Peyer's patch (tissue), 4 donors: ENCODE results near the gene TMEM204.

Source experiments
- POLR2A ChIP-seq, 2 donors: fragments of 450-650 bp; IDR thresholded peaks; one replicate each; pipeline ENCODE4 v1.5.1; 2017; ENCODE audit warnings: antibody characterized with exemption in 2 of 2, mild to moderate bottlenecking in 2 of 2, moderate library complexity in 2 of 2
- TF ChIP-seq, protein P1 (sequence below), 6 experiments: fragments of 450-650 bp in 4 of 6; fragments of 200-600 bp in 2 of 6; sonication (generic) in 1 of 6; IDR thresholded peaks; one replicate each; pipeline ENCODE4 v1.5.1; 2017 to 2019; ENCODE audit warnings: antibody characterized with exemption in 6 of 6, mild to moderate bottlenecking in 3 of 6, moderate library complexity in 1 of 6

DNA sequence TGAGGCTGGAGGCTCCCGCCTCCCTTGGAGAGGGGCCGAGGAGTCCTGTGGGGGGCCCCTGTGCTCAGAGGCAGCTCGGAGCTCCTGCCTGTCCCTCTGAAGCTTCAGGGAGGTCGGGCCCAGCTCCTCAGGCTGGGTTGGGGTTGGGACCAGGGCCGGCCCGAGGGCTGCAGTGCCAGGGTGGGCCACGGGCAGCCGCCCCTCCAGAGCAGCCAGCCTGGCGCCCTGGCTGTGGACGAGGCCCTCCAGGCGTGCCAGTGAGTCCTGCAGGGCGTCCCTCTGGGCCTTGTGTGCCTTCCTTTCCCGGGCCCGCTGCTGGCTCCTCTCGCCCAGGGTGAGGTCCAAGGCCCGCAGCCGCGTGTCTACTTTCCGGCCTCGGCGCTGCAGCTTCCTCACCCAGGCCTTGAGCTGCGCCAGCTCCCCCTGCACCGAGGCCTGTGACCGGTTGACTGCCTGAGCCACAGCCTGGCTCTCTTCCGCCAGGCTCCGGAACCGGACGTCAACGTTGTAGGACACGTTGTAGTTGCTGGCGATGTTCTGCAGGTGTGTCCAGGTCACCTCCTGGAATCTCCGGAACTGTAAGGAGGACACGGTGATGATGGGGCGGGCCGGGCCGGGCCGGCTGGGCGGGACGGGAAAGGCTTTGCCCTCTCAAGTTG, 45.9 kb upstream of the TMEM204 start:
- TF ChIP-seq, protein P1, sequence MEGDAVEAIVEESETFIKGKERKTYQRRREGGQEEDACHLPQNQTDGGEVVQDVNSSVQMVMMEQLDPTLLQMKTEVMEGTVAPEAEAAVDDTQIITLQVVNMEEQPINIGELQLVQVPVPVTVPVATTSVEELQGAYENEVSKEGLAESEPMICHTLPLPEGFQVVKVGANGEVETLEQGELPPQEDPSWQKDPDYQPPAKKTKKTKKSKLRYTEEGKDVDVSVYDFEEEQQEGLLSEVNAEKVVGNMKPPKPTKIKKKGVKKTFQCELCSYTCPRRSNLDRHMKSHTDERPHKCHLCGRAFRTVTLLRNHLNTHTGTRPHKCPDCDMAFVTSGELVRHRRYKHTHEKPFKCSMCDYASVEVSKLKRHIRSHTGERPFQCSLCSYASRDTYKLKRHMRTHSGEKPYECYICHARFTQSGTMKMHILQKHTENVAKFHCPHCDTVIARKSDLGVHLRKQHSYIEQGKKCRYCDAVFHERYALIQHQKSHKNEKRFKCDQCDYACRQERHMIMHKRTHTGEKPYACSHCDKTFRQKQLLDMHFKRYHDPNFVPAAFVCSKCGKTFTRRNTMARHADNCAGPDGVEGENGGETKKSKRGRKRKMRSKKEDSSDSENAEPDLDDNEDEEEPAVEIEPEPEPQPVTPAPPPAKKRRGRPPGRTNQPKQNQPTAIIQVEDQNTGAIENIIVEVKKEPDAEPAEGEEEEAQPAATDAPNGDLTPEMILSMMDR (IDR thresholded peaks at IDR 0.05): no peak
- no peak for TF ChIP-seq POLR2A (IDR thresholded peaks at IDR 0.05)
